ENCODE results near the gene VOPP1. TPM values are rescaled to one million over a fixed set of nuclear protein-coding genes. Genes with fewer than 3 reads are reported as not detected.

Gene VOPP1
- total RNA-seq, 1 experiment from 2014 or later, result 30.3 TPM

DNA sequence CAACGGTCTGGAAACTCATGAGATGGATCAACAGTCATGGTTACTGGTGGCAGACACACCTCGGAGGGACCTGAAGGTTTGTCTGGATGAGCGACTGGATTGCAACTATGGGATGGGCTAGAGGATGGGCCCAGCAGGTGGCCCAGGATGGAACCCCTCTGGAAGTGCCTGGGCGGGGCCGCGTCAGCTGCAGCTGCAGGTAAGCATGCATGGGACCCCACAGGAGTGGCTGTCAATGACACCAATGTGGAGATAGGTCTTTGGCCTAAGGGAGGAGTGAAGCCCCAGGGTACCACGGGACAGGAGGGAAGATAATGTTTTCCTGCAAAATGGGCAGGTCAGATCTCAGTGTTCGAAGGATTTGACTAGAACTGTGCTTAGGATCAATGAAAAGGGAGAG, 103.8 kb downstream of the VOPP1 start:
- no peaks in the 10 kb centered on the region for H3K36me3 ChIP-seq (ENCODE audit: control insufficient read depth in 1 of 2, insufficient read depth in 2 of 2, low read length in 2 of 2)
- no peak overlapping the region for H3K9ac ChIP-seq (ENCODE audit: low read length)
- ChIA-PET POLR2A (no interaction called here), RAD21 (ENCODE audit: low non-redundant PET in 1 of 2, low total read pairs in 2 of 2, uncharacterized antibody in 2 of 2, unreplicated experiment in 2 of 2) (no interaction called here), CTCF (no interaction called here)
- no peak for ATAC-seq
- no peak overlapping the region for H2AFZ ChIP-seq (ENCODE audit: low read depth, low read length, poor library complexity, severe bottlenecking)
- H4K20me1 ChIP-seq (ENCODE audit: insufficient read depth), result no peaks in the 10 kb centered on the region
- no peak for DNase-seq (ENCODE audit: low read depth, low spot score)
- H3K9me2 ChIP-seq (ENCODE audit: insufficient read depth), result no peaks in the 10 kb centered on the region
- no peaks in the 10 kb centered on the region for H3K9me3 ChIP-seq (ENCODE audit: control insufficient read depth in 1 of 2, insufficient read depth in 1 of 2, low read depth in 1 of 2, low read length in 2 of 2)
- H3K4me2 ChIP-seq (ENCODE audit: low read length), result no peak overlapping the region
- H3K27me3 ChIP-seq (ENCODE audit: insufficient read depth, low read length), result no peaks in the 10 kb centered on the region
- no peak overlapping the region for H3K27ac ChIP-seq (ENCODE audit: low read depth, low read length)
- no peaks in the 10 kb centered on the region for H3K4me1 ChIP-seq (ENCODE audit: control insufficient read depth in 1 of 2, insufficient read depth in 2 of 2, low read length in 2 of 2)
- BruUV-seq (replicated peaks), result no TSS peak
- H3K79me2 ChIP-seq (ENCODE audit: insufficient read depth, low read length), result no peaks in the 10 kb centered on the region
- intact Hi-C loops (cut with micrococcal nuclease), result no loop called here
- no peak overlapping the region for H3K4me3 ChIP-seq (replicated peaks in 1 of 2; ENCODE audit: low read depth in 1 of 2, low read length in 2 of 2)
- TF ChIP-seq RAD21 (IDR thresholded peaks at IDR 0.05; ENCODE audit: low read depth), result no peak
- TF ChIP-seq YY1 (IDR thresholded peaks at IDR 0.05; ENCODE audit: extremely low read depth, insufficient replicate concordance, low read depth, low read length), result no peak
- TF ChIP-seq TCF7L2 (IDR thresholded peaks at IDR 0.05; ENCODE audit: borderline replicate concordance, extremely low read depth, insufficient read depth, insufficient read length), result no peak
- TF ChIP-seq, protein P1, sequence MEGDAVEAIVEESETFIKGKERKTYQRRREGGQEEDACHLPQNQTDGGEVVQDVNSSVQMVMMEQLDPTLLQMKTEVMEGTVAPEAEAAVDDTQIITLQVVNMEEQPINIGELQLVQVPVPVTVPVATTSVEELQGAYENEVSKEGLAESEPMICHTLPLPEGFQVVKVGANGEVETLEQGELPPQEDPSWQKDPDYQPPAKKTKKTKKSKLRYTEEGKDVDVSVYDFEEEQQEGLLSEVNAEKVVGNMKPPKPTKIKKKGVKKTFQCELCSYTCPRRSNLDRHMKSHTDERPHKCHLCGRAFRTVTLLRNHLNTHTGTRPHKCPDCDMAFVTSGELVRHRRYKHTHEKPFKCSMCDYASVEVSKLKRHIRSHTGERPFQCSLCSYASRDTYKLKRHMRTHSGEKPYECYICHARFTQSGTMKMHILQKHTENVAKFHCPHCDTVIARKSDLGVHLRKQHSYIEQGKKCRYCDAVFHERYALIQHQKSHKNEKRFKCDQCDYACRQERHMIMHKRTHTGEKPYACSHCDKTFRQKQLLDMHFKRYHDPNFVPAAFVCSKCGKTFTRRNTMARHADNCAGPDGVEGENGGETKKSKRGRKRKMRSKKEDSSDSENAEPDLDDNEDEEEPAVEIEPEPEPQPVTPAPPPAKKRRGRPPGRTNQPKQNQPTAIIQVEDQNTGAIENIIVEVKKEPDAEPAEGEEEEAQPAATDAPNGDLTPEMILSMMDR (IDR thresholded peaks at IDR 0.05 in 2 of 3, conservative IDR thresholded peaks at IDR 0.05 in 1 of 3; ENCODE audit: borderline replicate concordance in 1 of 3, insufficient read depth in 1 of 3, low read depth in 2 of 3, low read length in 2 of 3), result no peak
- TF ChIP-seq, protein P2, sequence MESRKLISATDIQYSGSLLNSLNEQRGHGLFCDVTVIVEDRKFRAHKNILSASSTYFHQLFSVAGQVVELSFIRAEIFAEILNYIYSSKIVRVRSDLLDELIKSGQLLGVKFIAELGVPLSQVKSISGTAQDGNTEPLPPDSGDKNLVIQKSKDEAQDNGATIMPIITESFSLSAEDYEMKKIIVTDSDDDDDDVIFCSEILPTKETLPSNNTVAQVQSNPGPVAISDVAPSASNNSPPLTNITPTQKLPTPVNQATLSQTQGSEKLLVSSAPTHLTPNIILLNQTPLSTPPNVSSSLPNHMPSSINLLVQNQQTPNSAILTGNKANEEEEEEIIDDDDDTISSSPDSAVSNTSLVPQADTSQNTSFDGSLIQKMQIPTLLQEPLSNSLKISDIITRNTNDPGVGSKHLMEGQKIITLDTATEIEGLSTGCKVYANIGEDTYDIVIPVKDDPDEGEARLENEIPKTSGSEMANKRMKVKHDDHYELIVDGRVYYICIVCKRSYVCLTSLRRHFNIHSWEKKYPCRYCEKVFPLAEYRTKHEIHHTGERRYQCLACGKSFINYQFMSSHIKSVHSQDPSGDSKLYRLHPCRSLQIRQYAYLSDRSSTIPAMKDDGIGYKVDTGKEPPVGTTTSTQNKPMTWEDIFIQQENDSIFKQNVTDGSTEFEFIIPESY (IDR thresholded peaks at IDR 0.05; ENCODE audit: extremely low read depth, insufficient replicate concordance, low read length), result no peak
- no peak for TF ChIP-seq ELF1 (IDR thresholded peaks at IDR 0.05; ENCODE audit: borderline replicate concordance, low read depth)
- TF ChIP-seq SP1 (IDR thresholded peaks at IDR 0.05; ENCODE audit: low read depth), result no peak
- no peak for TF ChIP-seq JUND (IDR thresholded peaks at IDR 0.05)
- no peak for TF ChIP-seq FOSL1 (IDR thresholded peaks at IDR 0.05; ENCODE audit: low read depth)
- no peak for TF ChIP-seq ZNF274 (IDR thresholded peaks at IDR 0.05; ENCODE audit: low read depth, low read length)
- no peak for TF ChIP-seq SRF (IDR thresholded peaks at IDR 0.05; ENCODE audit: low read depth)
- no peak for TF ChIP-seq EZH2phosphoT487 (IDR thresholded peaks at IDR 0.05; ENCODE audit: borderline replicate concordance)
- no peak for TF ChIP-seq POLR2AphosphoS5 (IDR thresholded peaks at IDR 0.05; ENCODE audit: low read depth, low read length)
- no peak for TF ChIP-seq EGR1 (IDR thresholded peaks at IDR 0.05; ENCODE audit: low read depth)
- no peak for TF ChIP-seq SIN3A (IDR thresholded peaks at IDR 0.05; ENCODE audit: low read depth)
- no peak for TF ChIP-seq EZH2 (IDR thresholded peaks at IDR 0.05)
- no peak for TF ChIP-seq CBX3 (IDR thresholded peaks at IDR 0.05; ENCODE audit: low read depth)
- TF ChIP-seq, protein P3, sequence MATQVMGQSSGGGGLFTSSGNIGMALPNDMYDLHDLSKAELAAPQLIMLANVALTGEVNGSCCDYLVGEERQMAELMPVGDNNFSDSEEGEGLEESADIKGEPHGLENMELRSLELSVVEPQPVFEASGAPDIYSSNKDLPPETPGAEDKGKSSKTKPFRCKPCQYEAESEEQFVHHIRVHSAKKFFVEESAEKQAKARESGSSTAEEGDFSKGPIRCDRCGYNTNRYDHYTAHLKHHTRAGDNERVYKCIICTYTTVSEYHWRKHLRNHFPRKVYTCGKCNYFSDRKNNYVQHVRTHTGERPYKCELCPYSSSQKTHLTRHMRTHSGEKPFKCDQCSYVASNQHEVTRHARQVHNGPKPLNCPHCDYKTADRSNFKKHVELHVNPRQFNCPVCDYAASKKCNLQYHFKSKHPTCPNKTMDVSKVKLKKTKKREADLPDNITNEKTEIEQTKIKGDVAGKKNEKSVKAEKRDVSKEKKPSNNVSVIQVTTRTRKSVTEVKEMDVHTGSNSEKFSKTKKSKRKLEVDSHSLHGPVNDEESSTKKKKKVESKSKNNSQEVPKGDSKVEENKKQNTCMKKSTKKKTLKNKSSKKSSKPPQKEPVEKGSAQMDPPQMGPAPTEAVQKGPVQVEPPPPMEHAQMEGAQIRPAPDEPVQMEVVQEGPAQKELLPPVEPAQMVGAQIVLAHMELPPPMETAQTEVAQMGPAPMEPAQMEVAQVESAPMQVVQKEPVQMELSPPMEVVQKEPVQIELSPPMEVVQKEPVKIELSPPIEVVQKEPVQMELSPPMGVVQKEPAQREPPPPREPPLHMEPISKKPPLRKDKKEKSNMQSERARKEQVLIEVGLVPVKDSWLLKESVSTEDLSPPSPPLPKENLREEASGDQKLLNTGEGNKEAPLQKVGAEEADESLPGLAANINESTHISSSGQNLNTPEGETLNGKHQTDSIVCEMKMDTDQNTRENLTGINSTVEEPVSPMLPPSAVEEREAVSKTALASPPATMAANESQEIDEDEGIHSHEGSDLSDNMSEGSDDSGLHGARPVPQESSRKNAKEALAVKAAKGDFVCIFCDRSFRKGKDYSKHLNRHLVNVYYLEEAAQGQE (IDR thresholded peaks at IDR 0.05; ENCODE audit: low read depth), result no peak

All from HCT116 (cell line).